IPS-18a (cell line): Measurements from ENCODE around the gene TRPT1.
A peak's percentile ranks its signal among the peaks of the same experiment; 100 is the strongest.

Experiments used
- H3K27ac ChIP-seq: one replicate; pipeline ENCODE4 v1.5.1; 2013; ENCODE audit warnings: low read length
- H3K27me3 ChIP-seq: one replicate; pipeline ENCODE4 v1.6.1; 2013; ENCODE audit warnings: mild to moderate bottlenecking, low read length; ENCODE audit not compliant: control insufficient read depth, insufficient read depth
- H3K36me3 ChIP-seq: one replicate; pipeline ENCODE4 v1.6.1; 2013; ENCODE audit warnings: low read depth, low read length; ENCODE audit not compliant: control insufficient read depth
- H3K4me1 ChIP-seq: one replicate; pipeline ENCODE4 v1.6.1; 2013; ENCODE audit warnings: low read depth, low read length; ENCODE audit not compliant: control insufficient read depth
- H3K4me3 ChIP-seq: one replicate; pipeline ENCODE4 v1.5.1; 2013; ENCODE audit warnings: low read length
- H3K9ac ChIP-seq: one replicate; pipeline ENCODE4 v1.6.1; 2013; ENCODE audit warnings: mild to moderate bottlenecking, low read length, moderate library complexity
- H3K9me3 ChIP-seq: one replicate; pipeline ENCODE4 v1.6.1; 2013; ENCODE audit warnings: low read depth, low read length; ENCODE audit not compliant: control insufficient read depth

Gene TRPT1, protein sequence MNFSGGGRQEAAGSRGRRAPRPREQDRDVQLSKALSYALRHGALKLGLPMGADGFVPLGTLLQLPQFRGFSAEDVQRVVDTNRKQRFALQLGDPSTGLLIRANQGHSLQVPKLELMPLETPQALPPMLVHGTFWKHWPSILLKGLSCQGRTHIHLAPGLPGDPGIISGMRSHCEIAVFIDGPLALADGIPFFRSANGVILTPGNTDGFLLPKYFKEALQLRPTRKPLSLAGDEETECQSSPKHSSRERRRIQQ

DNA sequence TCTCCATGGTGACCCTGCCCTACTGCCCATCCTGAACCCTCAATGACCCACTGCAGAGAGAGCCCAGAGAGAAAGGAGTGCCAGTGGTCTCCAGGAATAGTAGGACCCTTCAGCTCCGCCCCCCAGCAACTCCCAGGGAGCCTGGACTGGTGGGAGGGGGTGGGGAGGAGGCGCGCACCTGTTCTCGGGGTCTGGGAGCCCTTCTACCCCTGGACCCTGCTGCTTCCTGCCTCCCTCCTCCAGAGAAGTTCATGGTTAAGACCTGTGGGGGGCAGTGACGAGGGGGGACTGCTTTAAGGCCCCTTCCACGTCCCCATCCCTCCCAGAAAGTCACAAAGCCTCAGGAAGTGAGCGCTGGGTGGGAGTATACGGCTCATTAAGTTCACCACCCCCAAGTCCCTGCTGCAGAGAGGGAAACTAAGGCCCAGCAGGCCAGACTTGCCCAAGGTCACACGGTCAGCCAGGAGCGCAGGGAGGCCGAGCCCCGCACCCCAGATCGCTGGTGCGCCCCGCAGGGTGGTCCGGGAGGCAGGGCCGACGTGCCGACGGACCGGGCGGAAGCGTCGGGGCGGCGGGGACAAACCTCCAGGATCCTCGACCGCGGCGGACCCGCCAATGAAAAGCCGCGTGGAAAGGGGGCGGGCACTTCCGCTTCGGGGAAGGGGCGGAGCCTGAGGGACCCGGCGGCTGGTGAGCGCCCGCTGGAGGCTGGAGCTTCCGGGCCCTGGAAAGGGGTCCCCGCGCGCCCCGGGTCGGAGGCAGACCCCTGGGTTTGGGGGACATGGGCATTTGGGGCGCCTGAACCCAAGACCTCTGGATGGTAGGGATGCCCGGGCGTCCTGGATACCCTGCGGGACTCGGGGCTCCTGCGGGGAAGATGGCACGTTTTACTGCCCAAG, at the start of gene TRPT1, which contains the start of gene NUDT22:
Gene TRPT1, minus strand, starts transcription at position 579 of the 899 bp plus-strand sequence. Its CDS starts 326 bp downstream, at position 253.
Gene NUDT22, plus strand, starts transcription at position 667 of the 899 bp plus-strand sequence. CDS start 379 bp downstream, outside the sequence.
- Histone ChIP-seq H3K4me3 (peak within 1 kb of the TSS; percentile 70), H3K36me3 (peaks cover under 1% of the 10 kb centered on the region), H3K9me3 (no peaks in the 10 kb centered on the region), H3K27ac (no peak within 1 kb of the TSS), H3K4me1 (peaks cover under 1% of the 10 kb centered on the region), H3K27me3 (no peaks in the 10 kb centered on the region), H3K9ac (peak within 1 kb of the TSS; percentile 66)

DNA sequence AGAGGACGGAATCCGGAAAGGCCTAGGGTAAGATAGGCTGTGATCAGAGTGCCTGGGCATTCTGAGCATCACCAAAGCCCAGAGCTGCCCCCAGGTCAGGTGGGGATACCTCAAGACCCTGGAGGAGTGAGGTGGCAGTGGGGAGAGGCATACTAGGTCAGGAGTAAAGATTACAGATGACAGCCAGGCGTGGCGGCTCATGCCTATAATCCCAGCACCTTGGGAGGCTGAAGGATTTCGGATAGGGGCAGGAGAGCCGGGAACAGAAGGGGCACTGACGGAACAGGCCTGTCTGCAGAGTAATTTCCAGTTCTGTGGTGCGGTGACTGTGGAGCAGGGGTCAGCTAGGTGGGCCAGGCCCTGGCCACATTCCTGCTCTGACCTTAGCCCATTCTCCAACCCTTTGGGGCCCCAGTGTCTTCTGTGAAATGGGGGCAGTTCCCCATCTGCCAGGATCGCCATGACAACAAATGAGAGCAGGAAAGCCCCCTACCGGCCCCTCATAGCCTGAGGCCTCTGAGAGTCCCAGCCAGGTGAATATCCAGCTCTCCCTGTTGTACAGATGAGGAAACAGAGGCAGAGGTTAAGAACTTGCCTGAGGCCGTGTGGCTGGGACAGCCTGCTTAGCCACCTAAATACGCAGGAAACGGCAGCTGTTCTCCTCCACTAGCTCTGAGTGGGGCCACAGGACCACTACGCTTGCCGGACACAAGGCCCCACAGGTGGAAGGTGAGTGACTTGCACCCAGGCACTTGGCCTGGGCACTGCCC, 49.2 kb upstream of the TRPT1 start:
- no peak overlapping the region for H3K4me3 ChIP-seq
- H3K9me3 ChIP-seq, result no peaks in the 10 kb centered on the region
- H3K27ac ChIP-seq, result no peak overlapping the region
- H3K9ac ChIP-seq, result no peak overlapping the region
- peaks cover 3% of the 10 kb centered on the region for H3K36me3 ChIP-seq
- no peaks in the 10 kb centered on the region for H3K4me1 ChIP-seq
- H3K27me3 ChIP-seq, result no peaks in the 10 kb centered on the region

DNA sequence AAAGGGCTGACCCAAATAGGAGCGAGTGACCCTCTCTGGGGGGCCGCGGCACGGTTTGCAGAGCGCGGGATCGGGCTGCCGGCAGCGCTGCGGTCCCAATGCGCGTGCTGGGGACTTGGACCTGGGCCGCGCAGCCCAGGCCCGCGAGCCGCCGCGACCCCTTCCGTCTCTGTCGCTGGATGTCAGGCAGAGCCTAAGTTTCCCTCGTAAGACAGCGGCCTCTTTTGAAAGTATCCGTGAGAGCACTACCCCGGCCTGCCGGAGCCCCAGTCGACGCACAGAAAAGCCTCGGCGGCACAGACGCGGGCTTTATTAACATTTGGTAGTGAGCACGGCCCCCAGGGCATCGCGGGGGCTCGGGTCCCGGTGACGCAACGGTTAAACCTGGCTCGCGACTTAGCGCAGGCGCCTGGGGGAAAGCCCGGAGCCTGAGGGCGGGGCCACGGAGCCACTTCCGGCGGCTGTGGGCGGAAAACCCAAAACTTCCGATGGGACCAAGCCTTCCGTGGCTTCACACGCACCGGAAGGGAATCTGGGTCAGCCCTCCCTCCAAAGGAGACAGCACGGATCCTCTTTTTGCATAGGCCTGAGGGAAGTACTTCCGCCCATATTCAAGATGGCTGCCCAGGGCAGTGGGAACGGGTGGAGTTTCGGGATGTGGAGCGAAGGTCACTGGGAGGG, 43.7 kb upstream of the TRPT1 start:
- no peaks in the 10 kb centered on the region for H3K27me3 ChIP-seq
- H3K4me3 ChIP-seq, result peak overlapping the region; percentile 76
- H3K9me3 ChIP-seq, result no peaks in the 10 kb centered on the region
- peaks cover 6% of the 10 kb centered on the region for H3K4me1 ChIP-seq
- peak overlapping the region; percentile 53 for H3K27ac ChIP-seq
- peak overlapping the region; percentile 69 for H3K9ac ChIP-seq
- H3K36me3 ChIP-seq, result peaks cover 13% of the 10 kb centered on the region

DNA sequence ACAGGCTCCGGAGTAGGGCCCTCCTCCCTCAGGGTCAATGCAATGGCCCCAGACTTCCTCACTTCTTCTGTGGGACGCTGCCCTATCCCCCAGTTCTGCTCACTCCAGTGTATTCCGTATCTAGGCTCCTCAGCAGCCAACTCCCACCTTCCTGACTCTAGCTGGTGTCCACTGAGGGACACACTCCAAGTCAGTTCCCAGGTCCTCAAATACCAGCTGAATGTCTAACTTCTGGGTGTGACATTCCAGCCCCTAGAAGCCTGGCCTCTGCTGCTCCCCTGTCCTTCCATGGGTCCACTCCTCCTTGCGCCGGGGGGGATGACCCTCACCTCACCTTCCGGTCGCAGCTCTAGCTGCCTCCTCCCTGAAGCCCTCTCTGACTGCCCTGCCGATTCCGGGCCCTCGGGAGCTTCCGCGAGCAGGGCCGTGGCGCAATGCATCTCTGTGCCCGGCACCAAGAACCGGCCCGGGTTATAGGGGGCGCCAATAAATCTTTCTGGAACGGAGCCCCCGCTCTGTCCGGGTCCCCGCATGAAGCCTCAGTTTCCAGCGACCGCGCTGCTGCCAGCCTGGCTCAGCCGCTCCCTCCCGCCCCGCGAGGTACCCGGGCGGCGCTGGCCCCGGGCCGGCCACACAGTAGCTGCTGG, 43.0 kb upstream of the TRPT1 start:
- no peaks in the 10 kb centered on the region for H3K27me3 ChIP-seq
- H3K4me3 ChIP-seq, result peak overlapping the region; percentile 76
- peak overlapping the region; percentile 69 for H3K9ac ChIP-seq
- no peaks in the 10 kb centered on the region for H3K9me3 ChIP-seq
- peaks cover 6% of the 10 kb centered on the region for H3K4me1 ChIP-seq
- no peak overlapping the region for H3K27ac ChIP-seq
- peaks cover 15% of the 10 kb centered on the region for H3K36me3 ChIP-seq

DNA sequence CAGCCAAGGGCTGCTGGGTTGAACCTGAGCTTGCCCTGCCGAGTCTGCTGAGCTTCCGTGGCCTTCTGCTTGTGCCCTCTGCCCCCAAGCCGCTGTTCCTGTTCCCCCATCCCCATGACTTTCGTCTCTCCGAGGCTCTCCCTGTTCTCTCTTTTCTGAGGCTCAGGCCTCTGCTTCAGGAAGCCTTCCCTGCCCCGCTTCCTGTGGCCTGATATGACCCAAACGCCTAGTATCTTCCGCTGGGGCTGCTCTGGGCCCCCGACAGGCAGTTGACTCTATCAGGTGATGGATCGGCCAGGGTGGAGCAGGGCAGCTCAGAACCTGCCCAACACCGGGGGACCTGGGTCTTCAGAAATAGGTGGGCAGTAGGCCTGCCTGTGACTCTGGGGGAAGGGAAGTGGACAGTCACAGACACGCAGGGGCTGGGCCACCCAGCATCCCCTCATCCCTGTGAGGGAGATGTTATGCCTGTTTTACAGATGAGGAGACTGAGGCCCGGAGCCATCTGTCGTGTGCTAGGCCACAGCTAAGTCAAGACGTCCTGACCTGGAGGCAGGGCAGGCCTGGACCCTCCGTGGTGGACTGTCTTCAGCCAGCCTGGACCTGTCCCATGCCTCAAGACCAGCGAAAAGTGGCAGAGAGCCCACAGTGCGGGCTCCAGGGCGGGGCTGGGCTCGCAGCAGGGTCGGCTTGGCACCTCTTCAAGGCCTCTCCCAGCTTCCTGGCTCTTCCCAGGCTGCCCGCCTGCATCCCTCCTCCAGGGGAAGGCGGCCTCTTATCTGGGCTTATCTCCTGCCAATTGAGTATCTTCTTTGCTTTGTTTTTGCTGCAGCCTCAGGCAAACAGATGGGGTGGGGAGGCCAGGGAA, 42.3 kb upstream of the TRPT1 start:
- no peak overlapping the region for H3K27ac ChIP-seq
- H3K4me1 ChIP-seq, result peaks cover 7% of the 10 kb centered on the region
- peak overlapping the region; percentile 69 for H3K9ac ChIP-seq
- H3K4me3 ChIP-seq, result peak overlapping the region; percentile 76
- H3K27me3 ChIP-seq, result no peaks in the 10 kb centered on the region
- peaks cover 17% of the 10 kb centered on the region for H3K36me3 ChIP-seq
- H3K9me3 ChIP-seq, result no peaks in the 10 kb centered on the region

DNA sequence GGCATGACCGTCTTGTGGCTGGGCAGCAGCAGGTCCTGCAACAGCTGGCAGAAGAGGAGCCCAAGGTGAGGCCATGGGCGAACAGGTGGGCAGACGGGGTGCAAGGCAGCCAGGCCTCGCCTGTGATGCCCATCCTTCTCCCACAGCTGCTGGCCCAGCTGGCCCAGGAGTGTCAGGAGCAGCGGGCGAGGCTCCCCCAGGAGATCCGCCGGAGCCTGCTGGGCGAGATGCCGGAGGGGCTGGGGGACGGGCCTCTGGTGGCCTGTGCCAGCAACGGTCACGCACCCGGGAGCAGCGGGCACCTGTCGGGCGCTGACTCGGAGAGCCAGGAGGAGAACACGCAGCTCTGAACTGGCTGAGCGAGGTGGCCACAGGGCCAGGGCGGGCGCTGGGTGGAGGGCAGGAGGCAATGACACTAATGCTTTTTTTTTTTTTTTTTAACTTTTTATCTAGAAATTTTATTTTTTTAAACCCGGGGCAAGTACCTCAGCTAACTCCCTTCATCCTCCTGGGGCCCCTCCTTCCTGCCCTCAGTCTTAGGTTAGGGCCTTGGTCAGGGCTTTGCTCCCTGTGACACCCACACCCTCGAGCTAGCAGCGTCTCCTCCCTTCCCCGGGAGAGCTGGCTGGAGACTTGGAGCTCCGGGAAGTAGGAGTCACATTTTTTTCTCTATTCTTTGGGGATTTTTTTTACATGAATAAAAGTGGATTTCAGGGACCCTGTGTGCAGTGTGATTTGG, 41.4 kb upstream of the TRPT1 start:
- peaks cover 8% of the 10 kb centered on the region for H3K4me1 ChIP-seq

DNA sequence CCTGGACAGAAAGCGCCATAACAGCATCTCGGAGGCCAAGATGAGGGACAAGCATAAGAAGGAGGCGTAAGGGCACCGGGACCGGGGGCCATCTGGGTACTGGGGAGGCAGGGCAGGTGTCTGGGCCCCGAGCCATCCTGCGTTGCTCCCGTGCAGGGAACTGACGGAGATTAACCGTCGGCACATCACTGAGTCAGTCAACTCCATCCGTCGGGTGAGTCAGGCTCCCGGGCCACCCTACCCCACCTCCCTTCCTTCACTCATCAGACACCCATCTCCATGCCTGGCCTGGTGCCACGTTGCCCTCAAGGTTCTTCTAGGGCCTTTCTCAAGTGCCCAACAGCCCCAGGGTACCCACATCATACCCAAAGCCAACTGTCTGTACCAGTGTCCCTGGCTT, 40.4 kb upstream of the TRPT1 start:
- Histone ChIP-seq H3K4me1 (peaks cover 8% of the 10 kb centered on the region), H3K27ac (no peak overlapping the region), H3K9ac (no peak overlapping the region), H3K4me3 (no peak overlapping the region), H3K27me3 (no peaks in the 10 kb centered on the region), H3K36me3 (peaks cover 33% of the 10 kb centered on the region), H3K9me3 (no peaks in the 10 kb centered on the region)

More for the DNA sequence above, 41.4 kb upstream of the TRPT1 start:
- H3K36me3 ChIP-seq, result peaks cover 26% of the 10 kb centered on the region
- H3K27ac ChIP-seq, result no peak overlapping the region
- no peaks in the 10 kb centered on the region for H3K9me3 ChIP-seq
- no peak overlapping the region for H3K4me3 ChIP-seq
- no peak overlapping the region for H3K9ac ChIP-seq
- H3K27me3 ChIP-seq, result no peaks in the 10 kb centered on the region

DNA sequence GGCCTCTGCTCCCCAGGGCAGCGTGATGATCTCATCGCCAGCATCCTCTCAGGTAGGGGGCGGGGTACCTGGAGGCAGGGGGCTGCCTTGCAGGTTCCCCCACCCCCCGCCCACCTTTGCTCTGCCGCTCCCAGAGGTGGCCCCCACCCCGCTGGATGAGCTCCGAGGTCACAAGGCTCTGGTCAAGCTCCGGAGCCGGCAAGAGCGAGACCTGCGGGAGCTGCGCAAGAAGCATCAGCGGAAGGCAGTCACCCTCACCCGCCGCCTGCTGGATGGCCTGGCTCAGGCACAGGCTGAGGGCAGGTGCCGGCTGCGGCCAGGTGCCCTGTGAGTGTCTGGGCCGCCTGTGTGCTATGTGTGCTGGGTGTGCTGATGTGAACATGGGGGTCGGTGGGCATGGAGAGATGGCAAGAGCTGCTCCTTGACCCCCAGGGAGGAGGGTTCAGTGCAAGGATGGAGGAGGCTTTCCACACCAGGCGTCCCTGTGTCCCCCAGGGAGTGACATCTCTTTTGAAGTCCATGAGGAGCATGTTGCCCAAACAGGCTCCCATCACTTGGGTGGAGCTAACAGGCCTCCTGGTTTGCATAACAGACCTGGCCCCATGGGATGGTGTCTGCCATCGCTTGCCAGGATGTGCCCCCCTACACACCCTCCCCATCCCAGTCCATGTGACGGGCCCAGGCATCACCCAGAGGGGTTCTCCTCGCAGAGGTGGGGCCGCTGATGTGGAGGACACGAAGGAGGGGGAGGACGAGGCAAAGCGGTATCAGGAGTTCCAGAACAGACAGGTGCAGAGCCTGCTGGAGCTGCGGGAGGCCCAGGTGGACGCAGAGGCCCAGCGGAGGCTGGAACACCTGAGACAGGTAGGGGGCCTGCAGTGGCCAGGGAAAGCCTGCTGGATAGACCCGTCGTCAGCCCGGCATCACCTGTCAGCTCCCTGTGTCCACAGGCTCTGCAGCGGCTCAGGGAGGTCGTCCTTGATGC, 39.5 kb upstream of the TRPT1 start:
- Histone ChIP-seq H3K9ac (no peak overlapping the region), H3K9me3 (no peaks in the 10 kb centered on the region), H3K36me3 (peaks cover 37% of the 10 kb centered on the region), H3K4me1 (peaks cover 8% of the 10 kb centered on the region), H3K4me3 (no peak overlapping the region), H3K27ac (no peak overlapping the region), H3K27me3 (no peaks in the 10 kb centered on the region)

DNA sequence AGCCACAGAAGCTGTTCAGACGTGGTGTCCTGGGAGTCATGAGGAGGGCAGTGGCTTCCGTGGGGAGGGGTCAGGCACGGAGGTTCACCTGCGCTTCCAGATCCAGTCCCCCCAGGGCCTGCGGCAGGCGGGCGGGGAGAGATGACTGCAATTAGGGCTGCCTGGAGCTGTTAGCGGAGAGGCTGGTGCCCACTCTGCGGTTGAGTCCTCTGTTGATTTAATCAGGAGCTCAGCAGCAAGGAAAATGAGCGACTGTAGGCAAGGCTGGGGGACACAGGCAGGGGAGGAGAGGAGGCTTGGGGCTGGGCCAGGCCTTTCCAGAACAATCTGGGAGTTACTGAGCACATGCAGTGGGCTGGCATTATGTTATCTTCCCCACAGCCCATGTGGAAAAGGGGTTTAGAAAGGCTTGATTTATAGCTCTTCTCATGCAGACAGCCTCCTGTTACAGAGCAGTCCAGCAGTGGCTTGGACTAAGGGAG, 38.4 kb upstream of the TRPT1 start:
- H3K27ac ChIP-seq, result no peak overlapping the region
- H3K36me3 ChIP-seq, result peaks cover 46% of the 10 kb centered on the region
- peaks cover 8% of the 10 kb centered on the region for H3K4me1 ChIP-seq

More for the DNA sequence above, 38.4 kb upstream of the TRPT1 start:
- Histone ChIP-seq H3K4me3 (no peak overlapping the region), H3K9me3 (no peaks in the 10 kb centered on the region), H3K27me3 (no peaks in the 10 kb centered on the region), H3K9ac (no peak overlapping the region)
